GM21737 (cell line): ENCODE measurements around the gene PDIA4.

ENCODE experiments used
- ATAC-seq: cut with Tn5 transposase; IDR thresholded peaks from one replicate; pipeline ENCODE4 v1.9.1; 2021; ENCODE audit warnings: mild to moderate bottlenecking, moderate library complexity; ENCODE audit not compliant: unreplicated experiment

PDIA4 gene

GRCh38 chr7:148975896-148976295 is 52.4 kb downstream of the PDIA4 start:
- ATAC-seq, result no peak

DNA sequence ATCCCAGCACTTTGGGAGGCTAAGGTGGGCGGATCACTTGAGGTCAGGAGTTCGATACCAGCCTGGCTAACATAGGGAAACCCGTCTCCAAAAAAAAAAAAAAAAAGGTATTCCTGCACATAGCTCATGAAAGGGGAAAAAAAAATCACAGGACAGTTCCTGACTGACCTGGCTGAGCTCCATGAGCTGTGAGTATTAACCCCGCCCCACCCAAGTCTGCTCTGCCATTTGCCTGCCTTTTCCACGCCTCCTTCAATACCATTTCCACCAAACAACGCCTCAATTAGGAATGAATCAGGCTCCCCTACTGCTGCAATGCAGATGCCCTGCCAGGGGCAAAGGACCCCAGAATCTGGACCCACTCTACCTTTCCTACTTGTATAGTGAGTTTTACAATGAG is 55.0 kb downstream of the PDIA4 start:
- no peak for ATAC-seq

GRCh38 chr7:148972375-148972774 is 55.9 kb downstream of the PDIA4 start:
- no peak for ATAC-seq

GRCh38 chr7:148967602-148968001 is 60.7 kb downstream of the PDIA4 start:
- ATAC-seq, result no peak

- no peak for ATAC-seq
Measured at GRCh38 chr7:148967032-148967372, 61.3 kb downstream of the PDIA4 start.

- no peak for ATAC-seq
Measured at GRCh38 chr7:148964483-148965267, 63.6 kb downstream of the PDIA4 start.

- ATAC-seq, result no peak
Measured at GRCh38 chr7:148963583-148964482, 64.5 kb downstream of the PDIA4 start.

- peak; percentile 63 for ATAC-seq
Measured at GRCh38 chr7:148962823-148963582, 65.3 kb downstream of the PDIA4 start.

- ATAC-seq, result peak; percentile 5
Measured at GRCh38 chr7:148962440-148962822, 65.9 kb downstream of the PDIA4 start.

- no peak for ATAC-seq
Measured at GRCh38 chr7:148959726-148960125, 68.6 kb downstream of the PDIA4 start.

- no peak for ATAC-seq
Measured at GRCh38 chr7:148958061-148958460, 70.2 kb downstream of the PDIA4 start.

DNA sequence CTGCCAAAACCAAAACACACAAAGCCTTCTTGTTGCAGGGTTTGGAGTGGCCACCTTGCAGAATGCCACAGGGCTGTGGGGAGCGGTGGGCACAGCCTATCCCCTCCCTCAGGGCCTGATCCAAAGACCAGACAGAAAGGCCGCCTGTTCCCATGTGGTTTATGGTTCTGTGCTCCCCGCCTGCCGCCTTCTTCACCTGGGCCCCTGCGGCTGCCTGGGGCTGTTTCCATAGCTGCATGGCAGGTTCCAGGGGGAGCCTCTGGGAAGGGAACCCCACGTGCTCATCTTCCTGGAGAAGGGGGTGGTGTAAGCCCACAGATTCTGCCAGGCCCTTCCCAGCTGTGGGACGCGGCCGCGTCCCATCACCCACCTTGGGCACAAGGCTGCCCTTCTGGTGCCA is 73.5 kb downstream of the PDIA4 start:
- no peak for ATAC-seq

DNA sequence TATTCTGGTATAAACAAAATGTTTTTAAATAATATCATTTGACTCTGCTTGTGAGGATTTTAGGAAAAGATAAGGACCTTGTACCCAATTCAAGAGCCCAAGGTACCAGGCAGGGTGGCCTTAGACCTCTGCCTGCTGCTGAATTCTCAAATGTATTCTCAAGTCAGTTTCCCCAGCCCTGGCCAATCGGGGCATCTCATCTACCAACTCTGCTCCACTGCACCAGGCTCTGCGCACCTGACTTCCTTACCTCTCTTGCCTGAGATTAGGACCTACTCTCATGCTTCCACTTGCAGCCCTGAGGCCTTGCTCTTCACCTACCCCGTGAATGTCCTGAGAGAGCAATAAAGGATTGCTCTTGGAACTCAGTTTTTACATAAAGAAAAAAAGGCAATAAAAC is 74.6 kb downstream of the PDIA4 start:
- no peak for ATAC-seq
